ENCODE results near the gene LSM3. TPM values are rescaled to one million over a fixed set of nuclear protein-coding genes. Genes with fewer than 3 reads are reported as not detected.

LSM3 gene
- total RNA-seq, 2 experiments from 2014 or later: 12.4 to 21.9 TPM

Other genes with a start within 250 kb of the LSM3 start
- 19.8 and 24.7 TPM in 2 replicates for gene CHCHD4, start 53.9 kb upstream of the LSM3 start, total RNA-seq (2014; rRNA removed; shearing (Covaris generic))
- 26.9 and 27.1 TPM in 2 replicates for gene CHCHD4, start 53.9 kb upstream of the LSM3 start, total RNA-seq (2022)
- 22.2 and 23.3 TPM in 2 replicates for gene TMEM43, start 53.8 kb upstream of the LSM3 start, total RNA-seq (2014; rRNA removed; shearing (Covaris generic))
- 19.6 and 19.7 TPM in 2 replicates for gene TMEM43, start 53.8 kb upstream of the LSM3 start, total RNA-seq (2022)
- 22.7 and 30.2 TPM in 2 replicates for gene XPC, start 216 bp upstream of the LSM3 start, total RNA-seq (2014; rRNA removed; shearing (Covaris generic))
- 38.6 and 44.1 TPM in 2 replicates for gene XPC, start 216 bp upstream of the LSM3 start, total RNA-seq (2022)
- gene SLC6A6, start 223.8 kb downstream of the LSM3 start, total RNA-seq (2014; rRNA removed; shearing (Covaris generic)): 36.7 and 43.0 TPM in 2 replicates
- gene SLC6A6, start 223.8 kb downstream of the LSM3 start, total RNA-seq (2022): 44.6 and 51.8 TPM in 2 replicates